GM12878 (cell line): Measurements from ENCODE around the gene ZNF600. TPM values are rescaled to one million over a fixed set of nuclear protein-coding genes. Genes with fewer than 3 reads are reported as not detected.
A peak's percentile ranks its signal among the peaks of the same experiment; 100 is the strongest.

Experiments
- ATAC-seq: fragments of 200-7000 bp; cut with Tn5 transposase; 3 replicates; pipeline ENCODE4 v1.9.1; 2020; ENCODE audit warnings: mild to moderate bottlenecking, moderate library complexity
- BruUV-seq: library from RNA; stranded (reverse); fragments of 400-500 nt; replicated peaks from 2 replicates; lab custom pipeline; 2021; lab: Mats Ljungman, UMichigan
- CTCF ChIA-PET: fragments of 300-600 bp; sonication (Branson Sonifier 250); formaldehyde crosslinking; extraction: SDS; loops from one replicate; lab custom pipeline; 2021; ENCODE audit warnings: inconsistent platforms; lab: Yijun Ruan, JAX
- POLR2A ChIA-PET: fragments of 350-600 bp; formaldehyde crosslinking; extraction: SDS; loops from one replicate; lab custom pipeline; 2021; ENCODE audit warnings: inconsistent platforms; lab: Charles Lee
- RAD21 ChIA-PET: fragments of 300-600 bp; sonication (Branson Sonifier 250); formaldehyde crosslinking; loops from one replicate; lab custom pipeline; 2023; ENCODE audit warnings: antibody characterized with exemption; ENCODE audit not compliant: unreplicated experiment; lab: Charles Lee
- SMC1A ChIA-PET: fragments of 300-600 bp; sonication (Branson Sonifier 250); formaldehyde crosslinking; loops from one replicate; lab custom pipeline; 2023; ENCODE audit not compliant: unreplicated experiment, uncharacterized antibody; lab: Charles Lee
- DNase-seq: peaks from one replicate; pipeline ENCODE4 v3.0.0-alpha.2; 2011; ENCODE audit warnings: low read depth, low spot score
- FAIRE-seq: peaks from 3 replicates; lab custom pipeline; 2011; peaks lifted over from hg19 to GRCh38; lab: Jason Lieb, UNC
- H2AFZ ChIP-seq: 2 replicates; pipeline ENCODE4 v1.6.0; 2011; ENCODE audit warnings: low read depth, low read length, control low read depth; ENCODE audit not compliant: control insufficient read depth
- H3K27ac ChIP-seq: 2 replicates; pipeline ENCODE4 v1.5.1; 2011; ENCODE audit warnings: control low read depth; ENCODE audit not compliant: control insufficient read depth, insufficient read depth
- H3K27me3 ChIP-seq, 2 experiments: replicated peaks in 1 of 2; 2 replicates each; pipeline versions ENCODE4 v1.6.0 to v1.6.1; 2011; ENCODE audit warnings: low read length in 1 of 2; ENCODE audit not compliant: control insufficient read depth in 2 of 2, insufficient read depth in 2 of 2
- H3K36me3 ChIP-seq, 2 experiments: 2 replicates each; pipeline ENCODE4 v1.5.1; 2011; ENCODE audit warnings: low read length in 1 of 2; ENCODE audit not compliant: control insufficient read depth in 2 of 2, insufficient read depth in 2 of 2
- H3K4me1 ChIP-seq: 2 replicates; pipeline ENCODE4 v1.6.1; 2011; ENCODE audit warnings: mild to moderate bottlenecking, low read length, moderate library complexity, mixed read lengths; ENCODE audit not compliant: control insufficient read depth, insufficient read depth
- H3K4me2 ChIP-seq: 2 replicates; pipeline ENCODE4 v1.6.0; 2011; ENCODE audit warnings: control low read depth; ENCODE audit not compliant: control insufficient read depth, insufficient read depth
- H3K4me3 ChIP-seq: fragments of 200-600 bp; sonication (generic); 2 replicates; pipeline ENCODE4 v1.5.1; 2016
- H3K79me2 ChIP-seq: 2 replicates; pipeline ENCODE4 v1.6.0; 2011; ENCODE audit warnings: low read length; ENCODE audit not compliant: control insufficient read depth, insufficient read depth
- H3K9ac ChIP-seq: 2 replicates; pipeline ENCODE4 v1.8.0; 2011; ENCODE audit warnings: low read length, control low read depth, mixed read lengths; ENCODE audit not compliant: control insufficient read depth, insufficient read depth
- H3K9me3 ChIP-seq: replicated peaks from 3 replicates; pipeline ENCODE4 v1.5.1; 2011; ENCODE audit warnings: mild to moderate bottlenecking, low read length; ENCODE audit not compliant: control insufficient read depth, insufficient read depth
- H4K20me1 ChIP-seq: 2 replicates; pipeline ENCODE4 v1.6.0; 2011; ENCODE audit not compliant: control insufficient read depth, insufficient read depth
- BMI1 ChIP-seq: fragments of 450-650 bp; IDR thresholded peaks from 2 replicates; pipeline ENCODE4 v1.6.1; 2016; ENCODE audit warnings: mild to moderate bottlenecking, moderate library complexity, borderline replicate concordance
- CTCF ChIP-seq, 3 experiments: IDR thresholded peaks in 2 of 3; conservative IDR thresholded peaks in 1 of 3; 2 replicates each; pipeline ENCODE4 v1.5.1; 2011; ENCODE audit warnings: low read depth in 3 of 3, low read length in 3 of 3, mild to moderate bottlenecking in 3 of 3, control low read depth in 2 of 3, moderate library complexity in 2 of 3, inconsistent platforms in 1 of 3, mixed read lengths in 1 of 3; ENCODE audit not compliant: control insufficient read depth in 2 of 3, insufficient read depth in 1 of 3; ENCODE audit errors: extremely low read depth in 1 of 3
- GATAD2B ChIP-seq: fragments of 450-650 bp; conservative IDR thresholded peaks from 2 replicates; pipeline ENCODE4 v1.6.1; 2017; ENCODE audit warnings: low read depth, mild to moderate bottlenecking, moderate library complexity
- IRF3 ChIP-seq: fragments of 450-650 bp; IDR thresholded peaks from 2 replicates; pipeline ENCODE4 v1.6.1; 2014; ENCODE audit warnings: mild to moderate bottlenecking
- NFYB ChIP-seq: IDR thresholded peaks from 2 replicates; pipeline ENCODE4 v1.6.1; 2011; ENCODE audit warnings: low read depth, mild to moderate bottlenecking, low read length, improper control_type of control experiment, moderate library complexity; ENCODE audit not compliant: insufficient read depth
- PAX5 ChIP-seq: IDR thresholded peaks from 2 replicates; pipeline ENCODE4 v1.6.1; 2011; ENCODE audit warnings: low read depth, low read length, borderline replicate concordance
- PBX3 ChIP-seq: IDR thresholded peaks from 2 replicates; pipeline ENCODE4 v1.6.1; 2011; ENCODE audit warnings: mild to moderate bottlenecking, low read depth, low read length, moderate library complexity; ENCODE audit not compliant: insufficient replicate concordance
- PRDM15 ChIP-seq: fragments of 450-650 bp; formaldehyde crosslinking; IDR thresholded peaks from 2 replicates; pipeline ENCODE4 v1.4.0; 2020; ENCODE audit warnings: mild to moderate bottlenecking, moderate library complexity
- RELB ChIP-seq: fragments of 450-650 bp; IDR thresholded peaks from 2 replicates; pipeline ENCODE4 v1.6.1; 2017; ENCODE audit warnings: low read depth, mild to moderate bottlenecking, moderate library complexity
- TCF12 ChIP-seq: IDR thresholded peaks from 2 replicates; pipeline ENCODE4 v1.6.1; 2011; ENCODE audit warnings: low read depth, mild to moderate bottlenecking, low read length
- WGBS: methylation state at CpG from one replicate; pipeline ENCODE4 v1.1.6; 2016; ENCODE audit warnings: low lambda C conversion rate; ENCODE audit not compliant: insufficient replicate concordance, insufficient coverage; ENCODE audit errors: missing lambda C conversion rate; 5-methylcytosine and 5-hydroxymethylcytosine counted together
- in situ Hi-C: fragments of 300-500 bp; cut with MboI; formaldehyde crosslinking; loops from 9 replicates; pipeline ENCODE4 v1.14.3; 2018; ENCODE audit warnings: mixed read lengths
- intact Hi-C: fragments of 100-400 bp; cut with micrococcal nuclease; formaldehyde crosslinking; loops from one replicate; pipeline ENCODE4 v1.14.2; 2022; ENCODE audit not compliant: unreplicated experiment
- polyA plus RNA-seq, 11 experiments: library from polyadenylated mRNA; depleted of rRNA in 4 of 11; unstranded in 6 of 11; stranded (reverse) in 5 of 11; fragments of >200 nt; fragmentation: Nextera tagmentation in 4 of 11; fragmentation: Illumina TruSeq in 1 of 11; extraction: Ambion mirVana in 4 of 11; extraction: Trizol in 1 of 11; gene quantifications; 1 replicate in 1 of 11; 2 replicates in 10 of 11; pipeline versions ENCODE4 v1.2.1 to v1.2.3, GENCODE V29; 2011 to 2016; ENCODE audit warnings: inconsistent platforms in 2 of 11, missing spikeins in 2 of 11, low read depth in 1 of 11
- total RNA-seq, 4 experiments: library from RNA; depleted of rRNA in 3 of 4; stranded (reverse); fragments of >200 nt in 3 of 4; fragmentation: Illumina TruSeq in 1 of 4; extraction: Trizol in 1 of 4; gene quantifications; 2 replicates each; pipeline versions ENCODE4 v1.2.1 to v1.2.3, GENCODE V29; 2013 to 2021

ZNF600 gene
- total and polyA plus RNA-seq, 10 of the 15 experiments (the other 5 are each of a cell fraction or from before 2014, with no cell fraction given): 9.5 to 25.6 (median 11.9) TPM

- Histone ChIP-seq H3K9me3 (peaks cover 5% of the 10 kb centered on the region; the same call in 1 of the 3 replicates), H3K27me3 (no peaks in the 10 kb centered on the region), H2AFZ (no peak overlapping the region), H3K79me2 (no peaks in the 10 kb centered on the region), H3K9ac (no peak overlapping the region), H4K20me1 (no peaks in the 10 kb centered on the region), H3K36me3 (no peaks in the 10 kb centered on the region; a peak in 2 of 4 replicates), H3K27ac (no peak overlapping the region), H3K4me3 (no peak overlapping the region), H3K4me2 (no peak overlapping the region), H3K4me1 (no peaks in the 10 kb centered on the region)
- SMC1A ChIA-PET: no interaction called here
- peak; percentile 68 for ATAC-seq
- FAIRE-seq: no peak
- RAD21 ChIA-PET: no interaction called here
- in situ Hi-C loops (no loop called here), intact Hi-C loops (no loop called here)
- CTCF ChIA-PET: no interaction called here
- no TSS peak for BruUV-seq
- DNase-seq: peak; percentile 5
- POLR2A ChIA-PET: no interaction called here
- WGBS: 16% methylated on average over 3 of the region's 3 CpGs
- TF ChIP-seq GATAD2B: no peak
- TF ChIP-seq NFYB: no peak
- TF ChIP-seq CTCF (IDR thresholded peaks at IDR 0.05 in 2 of 3, conservative IDR thresholded peaks at IDR 0.05 in 1 of 3; ENCODE audit: control insufficient read depth in 2 of 3, extremely low read depth in 1 of 3, insufficient read depth in 1 of 3, low read depth in 3 of 3, low read length in 3 of 3): no peak
- no peak for TF ChIP-seq TCF12
- no peak for TF ChIP-seq PAX5
- no peak for TF ChIP-seq PBX3
- no peak for TF ChIP-seq IRF3
- peak; percentile 58; the same call in 1 of the 2 replicates for TF ChIP-seq RELB
- TF ChIP-seq BMI1: no peak
- no peak for TF ChIP-seq PRDM15
These were observed 7.8 kb downstream of the ZNF600 start for GRCh38 chr19:52778811-52779210.
